ENCODE results near the gene TSEN54.
A peak's percentile ranks its signal among the peaks of the same experiment; 100 is the strongest.

TSEN54 gene

DNA sequence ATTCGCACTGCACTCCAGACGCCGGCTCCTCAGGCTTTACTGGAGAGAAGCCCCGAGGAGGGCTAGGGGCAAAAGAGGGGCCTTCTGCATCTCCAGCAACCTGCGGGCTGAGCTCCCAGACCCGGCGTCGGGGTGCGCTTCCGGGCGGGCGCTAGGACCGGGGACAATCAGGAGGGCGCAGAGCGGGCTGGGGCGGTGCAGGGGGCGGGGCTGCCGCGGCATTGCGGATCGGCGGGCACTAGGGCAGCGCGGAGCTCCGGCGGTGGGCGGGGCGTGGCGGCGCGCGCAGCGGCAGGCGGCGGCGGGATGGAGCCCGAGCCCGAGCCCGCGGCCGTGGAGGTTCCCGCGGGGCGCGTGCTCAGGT, at the start of gene TSEN54:
TSS of gene TSEN54 (plus strand) at position 274 of the 364 bp plus-strand sequence. CDS start at position 307, 33 bp downstream.
- TF ChIP-seq, protein P1, sequence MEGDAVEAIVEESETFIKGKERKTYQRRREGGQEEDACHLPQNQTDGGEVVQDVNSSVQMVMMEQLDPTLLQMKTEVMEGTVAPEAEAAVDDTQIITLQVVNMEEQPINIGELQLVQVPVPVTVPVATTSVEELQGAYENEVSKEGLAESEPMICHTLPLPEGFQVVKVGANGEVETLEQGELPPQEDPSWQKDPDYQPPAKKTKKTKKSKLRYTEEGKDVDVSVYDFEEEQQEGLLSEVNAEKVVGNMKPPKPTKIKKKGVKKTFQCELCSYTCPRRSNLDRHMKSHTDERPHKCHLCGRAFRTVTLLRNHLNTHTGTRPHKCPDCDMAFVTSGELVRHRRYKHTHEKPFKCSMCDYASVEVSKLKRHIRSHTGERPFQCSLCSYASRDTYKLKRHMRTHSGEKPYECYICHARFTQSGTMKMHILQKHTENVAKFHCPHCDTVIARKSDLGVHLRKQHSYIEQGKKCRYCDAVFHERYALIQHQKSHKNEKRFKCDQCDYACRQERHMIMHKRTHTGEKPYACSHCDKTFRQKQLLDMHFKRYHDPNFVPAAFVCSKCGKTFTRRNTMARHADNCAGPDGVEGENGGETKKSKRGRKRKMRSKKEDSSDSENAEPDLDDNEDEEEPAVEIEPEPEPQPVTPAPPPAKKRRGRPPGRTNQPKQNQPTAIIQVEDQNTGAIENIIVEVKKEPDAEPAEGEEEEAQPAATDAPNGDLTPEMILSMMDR (IDR thresholded peaks at IDR 0.05; ENCODE audit: low read depth, low read length, missing control alignments) = no peak
- peak; percentile 81 for DNase-seq
- H3K27ac ChIP-seq = no peak within 1 kb of the TSS
- in situ Hi-C loops (cut with HindIII; ENCODE audit: low pct_ligation_motif_present, low sequenced_read_pairs) = no loop called here
- H3K4me3 ChIP-seq (ENCODE audit: low read depth, low read length) = peak within 1 kb of the TSS; percentile 74
- H3K36me3 ChIP-seq (replicated peaks) = no peaks in the 10 kb centered on the region
- no peaks in the 10 kb centered on the region for H3K27me3 ChIP-seq (replicated peaks)

DNA sequence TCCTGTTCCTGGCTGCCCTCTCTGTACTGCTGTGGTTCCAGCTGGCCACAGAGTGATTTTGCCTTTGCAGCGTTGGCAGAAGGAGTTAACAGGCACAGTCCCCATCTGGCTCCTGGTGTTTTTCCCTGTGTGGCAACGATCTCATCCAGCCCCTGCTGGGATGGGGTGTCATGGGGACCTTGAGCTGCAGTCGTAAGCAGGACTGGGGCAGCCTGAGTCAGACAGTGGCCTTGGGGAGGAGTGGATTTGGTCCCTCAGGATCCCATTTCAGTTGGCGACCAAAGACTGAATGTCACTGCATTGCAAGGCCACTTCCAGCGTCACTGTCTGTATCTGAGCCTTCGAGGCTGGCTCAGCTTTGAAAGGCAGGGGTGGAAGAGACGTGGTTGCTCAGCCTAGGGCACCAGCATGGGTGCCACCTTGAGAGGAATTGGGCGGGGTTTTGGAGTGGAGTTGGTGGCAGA, 48.0 kb upstream of the TSEN54 start:
- in situ Hi-C loops (cut with HindIII; ENCODE audit: low pct_ligation_motif_present, low sequenced_read_pairs) = no loop called here
- TF ChIP-seq, protein P1 (IDR thresholded peaks at IDR 0.05; ENCODE audit: low read depth, low read length, missing control alignments) = no peak
- Histone ChIP-seq H3K27ac (no peak overlapping the region), H3K4me3 (ENCODE audit: low read depth, low read length) (no peak overlapping the region), H3K36me3 (replicated peaks) (no peaks in the 10 kb centered on the region), H3K27me3 (replicated peaks) (no peaks in the 10 kb centered on the region)
- no peak for DNase-seq

DNA sequence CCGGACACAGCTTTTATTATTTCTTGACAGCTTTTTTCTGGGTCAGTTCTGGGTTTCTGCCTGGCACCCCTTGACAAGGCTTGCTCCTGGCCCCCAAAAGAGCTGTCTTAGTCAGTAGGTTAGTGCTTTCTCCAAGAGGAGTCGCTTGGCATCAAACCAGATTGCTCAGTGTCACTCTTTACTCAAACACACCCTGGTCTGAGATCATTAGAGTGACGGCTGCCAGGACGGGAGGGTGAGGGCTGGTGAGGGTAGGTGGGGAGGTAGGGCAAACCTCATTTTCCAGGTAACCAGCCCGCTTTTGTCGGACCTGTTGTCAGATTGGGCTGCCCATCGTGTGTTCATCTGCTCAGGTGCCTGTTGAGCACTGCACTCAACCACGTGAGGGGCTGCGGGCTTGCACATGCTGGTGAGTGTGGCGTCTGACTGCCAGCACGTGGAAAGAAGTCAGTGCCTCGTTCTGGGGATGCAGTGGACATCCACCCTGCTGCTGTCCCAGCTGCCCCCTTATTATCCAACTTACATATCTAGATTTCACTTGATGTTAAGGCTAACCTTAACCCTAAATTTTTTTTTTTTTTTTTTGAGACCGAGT, 47.5 kb upstream of the TSEN54 start:
- in situ Hi-C loops (cut with HindIII; ENCODE audit: low pct_ligation_motif_present, low sequenced_read_pairs) = no loop called here
- no peak for DNase-seq
- Histone ChIP-seq H3K27ac (no peak overlapping the region), H3K4me3 (ENCODE audit: low read depth, low read length) (no peak overlapping the region), H3K36me3 (replicated peaks) (no peaks in the 10 kb centered on the region), H3K27me3 (replicated peaks) (no peaks in the 10 kb centered on the region)
- TF ChIP-seq, protein P1 (IDR thresholded peaks at IDR 0.05; ENCODE audit: low read depth, low read length, missing control alignments) = no peak

DNA sequence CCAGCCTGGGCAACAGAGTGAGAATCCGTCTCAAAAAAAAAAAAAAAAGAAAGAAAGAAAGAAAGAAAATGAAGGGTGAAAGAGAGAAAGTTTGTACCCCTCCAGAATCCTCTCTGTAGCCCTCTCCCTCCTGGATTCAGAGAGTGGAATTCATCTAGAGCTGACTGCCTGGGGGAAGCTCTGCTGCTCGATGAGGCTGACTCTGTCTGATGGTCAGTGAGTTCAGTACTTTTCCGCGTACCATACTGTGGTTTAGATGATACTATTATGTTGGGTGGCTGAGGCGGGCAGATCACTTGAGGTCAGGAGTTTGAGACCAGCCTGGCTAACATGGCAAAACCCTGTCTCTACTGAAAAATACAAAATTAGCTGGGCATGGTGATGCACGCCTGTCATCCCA, 45.1 kb upstream of the TSEN54 start:
- no peak overlapping the region for H3K27ac ChIP-seq
- TF ChIP-seq, protein P1 (IDR thresholded peaks at IDR 0.05; ENCODE audit: low read depth, low read length, missing control alignments) = no peak
- no peak overlapping the region for H3K4me3 ChIP-seq (ENCODE audit: low read depth, low read length)
- H3K27me3 ChIP-seq (replicated peaks) = no peaks in the 10 kb centered on the region
- DNase-seq = no peak
- H3K36me3 ChIP-seq (replicated peaks) = no peaks in the 10 kb centered on the region
- in situ Hi-C loops (cut with HindIII; ENCODE audit: low pct_ligation_motif_present, low sequenced_read_pairs) = no loop called here

DNA sequence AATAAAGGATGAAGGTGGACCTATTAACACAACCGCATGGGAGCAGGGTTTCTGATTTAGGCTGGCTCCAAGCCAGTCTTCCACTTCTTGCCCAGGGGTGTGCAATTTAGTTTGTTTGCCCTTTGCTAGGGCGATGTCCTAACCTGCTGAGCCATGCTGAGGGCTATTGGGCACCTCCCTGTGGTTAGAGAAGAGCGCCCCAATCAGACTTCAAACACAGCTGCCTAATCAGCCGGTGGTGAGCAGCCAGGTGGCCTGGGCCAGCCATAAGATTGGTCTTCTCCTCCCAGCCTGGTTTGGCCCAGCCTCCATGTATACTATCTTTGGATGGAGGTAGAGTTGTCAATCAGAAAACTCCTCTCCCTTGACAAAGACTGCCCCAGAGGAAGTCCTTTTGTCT, 44.2 kb upstream of the TSEN54 start:
- in situ Hi-C loops (cut with HindIII; ENCODE audit: low pct_ligation_motif_present, low sequenced_read_pairs) = no loop called here
- Histone ChIP-seq H3K27ac (no peak overlapping the region), H3K4me3 (ENCODE audit: low read depth, low read length) (no peak overlapping the region), H3K36me3 (replicated peaks) (no peaks in the 10 kb centered on the region), H3K27me3 (replicated peaks) (no peaks in the 10 kb centered on the region)
- TF ChIP-seq, protein P1 (IDR thresholded peaks at IDR 0.05; ENCODE audit: low read depth, low read length, missing control alignments) = no peak
- DNase-seq = no peak

DNA sequence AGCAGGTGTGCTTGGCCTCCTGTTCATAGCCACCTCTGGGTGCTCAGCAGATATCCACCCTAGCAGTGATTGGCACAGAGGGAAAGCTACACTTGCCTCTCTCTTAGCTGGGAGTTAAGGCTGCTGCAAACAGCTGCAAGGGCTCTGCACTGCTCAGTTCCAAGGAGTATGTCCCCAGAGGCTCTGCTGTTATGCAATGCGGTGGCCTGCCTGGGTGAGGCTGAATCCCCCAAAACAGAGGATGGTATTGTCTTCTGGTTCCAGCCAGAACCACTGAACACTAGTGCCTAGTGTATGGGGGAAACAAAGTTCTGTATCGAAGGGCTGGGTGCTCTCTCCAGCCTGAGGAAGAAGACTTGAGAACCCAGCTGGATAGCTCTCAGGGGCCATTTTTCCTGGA, 43.1 kb upstream of the TSEN54 start:
- TF ChIP-seq, protein P1 (IDR thresholded peaks at IDR 0.05; ENCODE audit: low read depth, low read length, missing control alignments) = no peak
- Histone ChIP-seq H3K36me3 (replicated peaks) (no peaks in the 10 kb centered on the region), H3K4me3 (ENCODE audit: low read depth, low read length) (no peak overlapping the region), H3K27me3 (replicated peaks) (no peaks in the 10 kb centered on the region), H3K27ac (no peak overlapping the region)
- no peak for DNase-seq
- in situ Hi-C loops (cut with HindIII; ENCODE audit: low pct_ligation_motif_present, low sequenced_read_pairs) = no loop called here
